GOT3 (cell line): ENCODE results near the gene GNG4.

Experiments used
- DNase-seq: peaks from one replicate; lab custom pipeline; 2025; ENCODE audit warnings: mixed read lengths; lab: John Stamatoyannopoulos, UW

GNG4 gene

DNA sequence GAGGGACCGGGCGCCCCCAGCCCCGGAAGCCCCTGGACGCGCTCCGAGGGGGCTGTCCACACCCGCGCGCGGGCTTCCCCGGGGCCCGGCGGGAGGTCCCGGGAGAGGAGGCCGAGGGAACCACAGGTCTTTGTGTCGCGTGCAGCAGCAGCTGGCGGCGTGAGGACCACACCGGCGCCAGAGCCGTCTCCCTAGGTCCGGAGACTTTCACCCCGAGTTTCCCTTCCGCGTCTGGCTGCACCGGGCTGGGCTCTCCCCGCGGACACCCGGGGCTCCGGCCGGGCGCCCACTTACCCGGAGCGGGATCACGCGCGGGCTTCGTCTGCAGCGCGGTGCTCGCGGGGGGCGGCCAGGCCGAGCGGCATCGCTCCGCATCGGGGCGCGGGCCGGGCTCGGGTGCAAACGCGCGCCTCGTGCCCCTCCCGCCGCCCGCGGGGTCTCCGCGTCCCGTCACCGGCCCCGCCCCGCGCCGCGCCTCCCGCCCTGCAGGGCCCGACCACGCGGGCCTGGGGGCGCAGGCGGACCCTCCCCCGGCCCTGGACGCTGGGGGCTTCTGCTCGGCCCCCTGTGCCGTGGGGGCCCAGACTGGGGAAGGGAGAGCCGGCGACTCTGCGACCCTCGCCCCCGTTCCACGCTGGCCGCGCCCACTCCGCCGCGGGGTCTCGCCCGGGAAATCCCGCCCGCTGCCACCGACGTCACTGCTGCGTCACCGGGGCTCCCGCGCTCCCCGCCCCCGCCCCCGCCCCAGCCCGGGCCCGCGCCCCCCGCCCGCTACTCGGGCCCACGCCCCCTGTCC lies at the start of gene GNG4:
Gene GNG4 (minus strand): TSS at position 417 of the 796 bp plus-strand sequence. CDS start 65,946 bp downstream, outside the sequence.
- DNase-seq: no peak

DNA sequence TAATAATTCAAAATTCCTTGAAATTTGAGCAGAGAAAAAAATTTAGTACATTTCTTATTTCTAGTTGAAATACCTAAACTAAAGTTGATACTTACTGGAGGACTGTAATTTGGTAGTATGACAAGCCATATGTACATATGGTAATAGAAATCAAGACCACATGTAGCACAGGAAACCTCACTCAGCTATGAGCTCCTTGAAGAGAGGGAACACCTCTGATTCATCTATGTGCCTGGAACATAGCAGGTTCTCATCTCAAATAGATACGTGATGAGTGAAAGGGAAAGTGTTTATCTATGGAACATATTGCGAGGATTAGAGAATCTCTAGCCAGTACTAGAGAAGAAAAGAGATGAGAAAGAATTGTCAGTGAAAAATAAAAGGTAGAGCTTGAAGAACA lies 47.9 kb upstream of the GNG4 start:
- DNase-seq: no peak

DNA sequence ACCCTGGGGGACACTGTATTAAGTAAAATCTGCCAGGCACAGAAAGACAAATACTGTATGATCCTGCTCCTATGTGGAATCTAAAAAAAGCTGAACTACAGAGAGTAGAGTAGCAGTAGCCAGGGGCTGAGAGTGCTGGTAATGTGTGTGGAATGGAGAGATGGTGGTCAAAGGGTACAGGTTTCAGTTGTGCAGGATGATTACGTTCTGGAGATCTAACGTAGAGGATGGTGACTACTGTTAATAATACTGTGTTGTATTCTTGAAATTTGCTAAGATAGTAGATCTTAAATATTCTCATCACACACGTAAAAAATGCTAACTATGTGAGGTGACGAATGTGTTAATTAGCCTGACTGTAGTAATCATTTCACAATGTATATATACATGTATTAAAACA lies 39.8 kb upstream of the GNG4 start:
- no peak for DNase-seq

DNA sequence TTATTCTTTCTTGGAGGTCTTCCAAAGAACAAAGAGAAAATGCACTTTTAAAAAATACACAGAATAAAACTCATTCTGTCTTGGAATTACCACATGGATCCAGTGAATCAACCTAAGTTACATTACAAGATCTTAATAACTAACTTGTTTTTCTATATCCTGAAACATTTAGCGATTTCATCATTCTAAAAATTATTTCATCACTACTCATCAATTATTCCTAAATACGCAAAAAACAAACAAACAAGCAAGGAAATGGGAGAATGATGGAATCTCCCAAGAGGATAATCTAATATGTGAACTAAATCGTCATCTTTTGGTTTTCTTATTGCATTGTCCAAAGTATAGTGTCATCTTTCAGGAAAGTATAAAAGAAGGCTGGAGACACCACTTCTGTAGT lies 38.5 kb upstream of the GNG4 start:
- DNase-seq: no peak

DNA sequence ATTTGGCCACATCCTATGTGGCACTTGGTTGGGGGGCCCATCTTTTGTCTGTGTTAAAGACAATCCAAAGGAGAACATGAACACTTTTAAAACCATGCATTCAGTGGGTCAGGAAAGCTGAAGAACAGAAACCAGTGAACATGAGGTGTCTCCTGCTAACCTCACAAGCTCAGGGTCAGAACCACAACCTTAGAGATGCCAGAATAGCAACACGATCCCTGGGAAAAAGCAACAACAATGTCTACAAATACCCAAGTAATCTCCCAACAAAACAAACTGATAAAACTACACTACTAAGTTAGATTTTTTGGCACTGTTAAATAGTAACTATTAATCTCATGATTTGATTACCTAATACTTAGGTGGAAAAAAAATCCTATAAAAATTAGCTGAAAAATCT lies 34.1 kb upstream of the GNG4 start:
- DNase-seq: no peak

DNA sequence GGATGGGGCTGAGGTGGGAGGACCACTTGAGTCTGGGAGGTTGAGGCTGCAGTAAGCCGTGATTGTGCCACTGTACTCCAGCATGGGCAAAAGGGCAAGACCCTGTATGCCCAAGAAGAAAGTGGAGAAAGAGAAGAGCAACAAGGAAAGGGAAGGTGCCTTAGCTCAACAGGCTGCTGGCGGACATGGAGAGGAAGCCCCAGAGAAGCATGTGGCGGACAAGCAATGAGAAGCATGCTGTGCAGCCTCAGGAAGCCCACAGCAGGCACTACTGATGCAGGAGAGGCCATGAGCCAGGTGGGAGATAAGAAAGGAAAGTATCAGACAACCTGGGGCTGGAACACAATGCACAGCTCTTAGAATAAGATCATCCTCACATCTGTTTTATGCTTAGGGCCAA lies 32.6 kb upstream of the GNG4 start:
- no peak for DNase-seq

DNA sequence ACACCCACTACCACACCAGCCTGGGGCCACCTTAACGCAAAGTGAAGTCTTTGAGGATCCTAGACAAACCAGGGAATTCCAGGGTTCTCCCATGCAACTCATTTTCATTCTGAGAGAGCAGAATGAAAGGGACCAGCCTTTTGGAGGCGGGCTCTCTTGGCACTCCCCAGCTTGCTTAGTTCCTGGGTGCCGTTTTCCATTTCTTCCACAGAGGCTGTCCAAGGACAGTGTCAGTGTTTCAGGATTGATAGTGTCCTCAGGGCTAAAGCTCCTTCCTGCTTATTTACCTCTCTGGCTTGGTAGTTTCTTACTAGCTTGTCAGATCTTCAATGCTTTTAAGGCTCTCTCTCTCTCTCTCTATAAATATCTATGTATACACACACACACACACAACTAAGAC lies 30.1 kb upstream of the GNG4 start:
- DNase-seq: no peak

DNA sequence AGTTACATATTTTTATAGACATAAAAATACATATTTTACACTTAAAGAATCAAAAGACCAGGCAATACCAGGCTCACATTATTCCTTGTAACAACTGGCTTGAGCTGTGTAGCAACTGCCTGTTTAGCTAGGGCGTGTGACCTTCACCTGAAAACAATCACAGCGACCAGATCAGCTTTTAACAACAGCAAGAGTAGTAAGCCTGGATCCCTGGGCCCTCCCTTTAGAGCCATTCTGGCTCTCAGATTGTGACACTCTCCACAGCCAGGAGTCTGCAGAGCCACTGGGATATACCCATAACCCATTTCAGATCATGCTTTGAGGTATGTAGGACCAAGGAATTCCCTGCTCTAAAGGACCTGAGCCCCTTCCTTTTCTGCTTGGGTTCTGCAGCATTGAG lies 29.4 kb upstream of the GNG4 start:
- DNase-seq: no peak

DNA sequence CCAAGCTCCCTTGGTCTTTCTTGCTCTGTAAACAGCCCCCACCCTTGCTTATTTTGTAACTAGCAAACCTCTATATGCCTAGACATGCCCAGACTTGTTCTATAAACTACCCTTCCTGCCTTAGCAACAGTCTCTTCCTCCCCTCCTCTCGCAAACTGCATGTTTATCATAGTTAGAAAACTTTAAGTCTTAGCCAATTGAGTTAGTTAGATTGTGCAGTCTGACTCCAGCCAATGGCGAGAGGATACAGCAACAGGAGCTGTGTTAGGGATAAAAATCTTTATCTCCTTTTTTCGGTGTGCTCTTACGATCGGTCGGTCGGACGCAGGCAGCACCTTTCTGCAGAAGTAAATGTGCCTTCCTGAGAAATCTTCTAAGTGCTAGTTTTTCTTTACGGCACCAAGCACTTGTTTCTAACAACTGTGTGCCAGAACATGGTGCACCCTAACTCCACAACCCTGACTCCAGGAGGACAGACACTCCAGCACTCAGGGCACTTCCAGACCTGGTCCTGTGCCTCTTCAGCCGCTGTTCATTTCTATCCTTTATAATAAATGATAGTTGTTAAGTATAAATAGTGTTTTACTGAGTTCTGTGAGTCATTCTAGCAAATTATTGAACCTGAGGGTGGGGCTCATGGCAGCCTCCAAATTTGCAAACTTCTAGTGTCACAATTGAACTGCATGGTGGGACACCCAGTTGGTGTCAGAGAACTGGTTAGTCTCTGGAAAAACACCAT lies 25.7 kb upstream of the GNG4 start:
- no peak for DNase-seq

DNA sequence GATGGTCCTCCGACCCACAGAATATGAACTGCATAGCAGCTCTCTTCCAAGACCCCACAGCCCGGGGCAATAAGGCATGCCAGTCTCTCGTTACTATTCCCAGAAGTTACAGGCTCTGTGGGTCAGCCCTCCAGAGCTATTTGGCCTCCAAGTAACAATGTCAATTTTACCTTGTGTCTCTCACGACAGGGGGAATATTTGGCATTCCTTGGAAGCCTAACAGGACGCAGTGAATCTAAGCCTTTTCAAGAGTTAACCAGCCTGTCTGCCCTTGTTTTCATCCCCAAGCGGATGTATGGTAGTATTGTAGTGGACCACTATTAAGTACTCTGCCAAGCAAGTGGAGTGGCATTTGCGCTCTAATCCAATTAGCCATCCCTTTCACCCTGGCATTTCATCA lies 24.4 kb upstream of the GNG4 start:
- no peak for DNase-seq

DNA sequence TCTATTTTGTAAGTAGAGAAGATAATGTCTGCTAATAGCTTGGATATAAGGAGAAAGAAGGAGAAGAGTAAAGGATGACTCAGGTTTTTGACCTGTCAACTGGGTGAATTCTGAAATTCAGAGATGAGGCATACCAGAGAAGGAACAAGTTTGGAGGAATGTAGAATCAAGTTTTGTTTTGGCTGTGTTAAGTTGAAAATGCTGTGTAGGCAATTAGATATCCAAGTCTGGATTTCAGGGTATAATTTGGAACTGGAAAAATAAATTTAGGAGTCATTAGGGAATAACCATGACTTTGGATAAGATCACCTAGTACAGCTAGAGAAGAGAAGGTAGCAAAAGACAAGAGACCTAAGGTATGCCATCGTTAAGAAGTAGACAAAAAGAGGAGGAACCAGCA lies 22.4 kb upstream of the GNG4 start:
- DNase-seq: no peak

DNA sequence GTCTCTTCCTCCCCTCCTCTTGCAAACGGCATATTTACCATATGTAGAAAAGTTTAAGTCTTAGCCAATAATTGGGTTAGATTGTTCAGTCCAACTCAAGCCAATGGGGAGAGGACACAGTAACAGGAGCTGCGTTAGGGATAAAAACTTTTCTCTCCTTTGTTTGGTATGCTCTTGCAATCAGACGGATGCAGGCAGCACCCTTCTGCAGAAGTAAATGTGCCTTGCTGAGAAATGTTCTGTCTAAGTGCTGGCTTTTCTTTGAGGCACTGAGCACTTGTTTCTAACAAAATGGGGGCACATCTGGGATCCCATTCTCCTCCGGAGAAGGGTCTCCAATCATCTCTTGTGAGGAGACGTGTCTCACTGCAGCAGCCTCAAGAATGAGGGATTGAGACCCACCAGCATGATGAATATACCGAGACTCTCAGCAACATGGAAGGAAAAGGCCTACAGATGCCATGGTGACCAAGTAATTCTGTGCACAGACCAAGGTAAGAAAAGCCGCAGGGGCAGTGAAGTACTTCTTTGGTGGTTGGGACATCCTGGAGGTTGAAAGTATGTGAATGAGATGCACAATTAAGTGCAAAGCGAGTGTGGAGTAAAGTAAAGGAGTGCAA lies 20.7 kb upstream of the GNG4 start:
- DNase-seq: no peak

DNA sequence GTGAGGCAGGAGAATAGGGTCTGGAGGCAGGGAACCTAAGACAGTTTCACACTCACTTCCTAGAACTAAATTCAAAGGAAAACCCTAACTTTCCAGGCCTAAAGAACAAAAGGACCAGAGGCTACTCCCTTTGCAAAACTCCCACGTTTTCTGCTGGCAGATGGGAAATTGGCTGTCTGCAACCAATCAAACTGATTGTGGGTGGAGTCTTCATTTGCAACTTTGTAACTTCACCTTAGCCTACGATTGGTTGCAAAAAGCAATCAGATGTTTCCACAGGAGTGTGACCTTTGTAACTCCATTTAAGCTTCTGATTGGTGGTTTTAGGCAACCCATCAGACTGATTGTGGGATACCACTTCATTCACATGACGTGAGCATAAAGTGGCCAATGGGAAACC lies 19.7 kb upstream of the GNG4 start:
- no peak for DNase-seq

DNA sequence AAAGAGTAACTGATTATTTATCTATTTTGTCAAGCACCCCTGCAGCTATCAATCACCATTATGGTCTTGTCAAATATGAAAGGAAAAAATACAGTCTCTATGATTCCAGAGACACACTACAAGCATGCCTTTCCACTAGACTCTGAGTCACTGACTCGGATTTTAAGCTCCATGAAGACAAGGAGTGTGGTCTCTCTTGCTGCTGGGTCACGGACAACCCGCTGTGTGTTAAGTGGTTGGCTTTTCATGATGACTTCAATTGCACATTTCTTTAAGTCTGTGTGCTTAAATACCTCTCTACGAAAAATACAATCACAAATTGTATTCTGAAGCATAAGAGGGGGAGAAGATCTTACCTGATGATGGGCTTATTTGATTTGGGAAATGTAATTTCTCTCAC lies 14.0 kb upstream of the GNG4 start:
- no peak for DNase-seq

DNA sequence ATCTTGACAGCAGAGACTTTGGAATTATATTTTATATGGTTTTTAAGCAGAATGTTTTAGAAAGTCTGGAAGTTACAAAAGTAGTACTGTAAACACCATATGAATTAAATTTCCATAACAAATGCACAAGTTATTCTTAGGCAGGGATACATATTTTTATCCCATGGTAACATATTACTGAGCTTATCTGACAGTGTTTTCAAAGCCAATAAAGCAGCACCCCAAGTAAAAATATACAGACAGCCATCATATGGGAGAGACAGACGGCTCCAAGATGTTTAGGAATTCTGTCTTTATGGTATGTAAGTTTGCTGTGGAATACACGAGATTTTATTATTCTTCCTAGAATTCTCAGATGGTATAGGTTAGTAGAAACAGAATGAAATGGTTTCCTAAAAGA lies 12.0 kb upstream of the GNG4 start:
- DNase-seq: no peak

DNA sequence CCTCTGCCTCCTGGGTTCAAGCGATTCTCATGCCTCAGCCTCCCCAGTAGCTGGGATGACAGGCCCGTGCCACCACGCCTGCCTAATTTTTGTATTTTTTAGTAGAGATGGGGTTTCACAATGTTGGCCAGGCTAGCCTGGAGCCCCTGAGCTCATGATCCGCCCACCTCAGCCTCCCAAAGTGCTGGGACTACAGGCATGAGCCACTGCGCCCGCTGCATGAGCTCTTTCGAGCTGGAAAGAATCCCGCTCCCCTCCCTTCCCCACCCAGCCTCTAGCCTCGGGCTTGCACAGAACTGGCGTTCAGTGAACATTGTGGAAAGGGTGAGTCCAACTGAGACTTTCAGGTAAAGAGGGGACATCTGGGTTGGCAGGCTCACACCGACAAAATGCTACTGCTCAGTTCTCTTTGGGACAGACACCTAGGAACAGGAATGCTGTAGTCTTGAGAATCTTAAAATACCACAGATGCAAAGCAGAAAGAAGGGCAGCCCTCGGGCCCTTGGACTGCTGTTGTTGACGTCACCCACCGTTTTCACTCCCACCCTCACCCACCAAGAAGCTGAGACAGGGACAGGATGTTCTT lies 9.7 kb upstream of the GNG4 start:
- no peak for DNase-seq

DNA sequence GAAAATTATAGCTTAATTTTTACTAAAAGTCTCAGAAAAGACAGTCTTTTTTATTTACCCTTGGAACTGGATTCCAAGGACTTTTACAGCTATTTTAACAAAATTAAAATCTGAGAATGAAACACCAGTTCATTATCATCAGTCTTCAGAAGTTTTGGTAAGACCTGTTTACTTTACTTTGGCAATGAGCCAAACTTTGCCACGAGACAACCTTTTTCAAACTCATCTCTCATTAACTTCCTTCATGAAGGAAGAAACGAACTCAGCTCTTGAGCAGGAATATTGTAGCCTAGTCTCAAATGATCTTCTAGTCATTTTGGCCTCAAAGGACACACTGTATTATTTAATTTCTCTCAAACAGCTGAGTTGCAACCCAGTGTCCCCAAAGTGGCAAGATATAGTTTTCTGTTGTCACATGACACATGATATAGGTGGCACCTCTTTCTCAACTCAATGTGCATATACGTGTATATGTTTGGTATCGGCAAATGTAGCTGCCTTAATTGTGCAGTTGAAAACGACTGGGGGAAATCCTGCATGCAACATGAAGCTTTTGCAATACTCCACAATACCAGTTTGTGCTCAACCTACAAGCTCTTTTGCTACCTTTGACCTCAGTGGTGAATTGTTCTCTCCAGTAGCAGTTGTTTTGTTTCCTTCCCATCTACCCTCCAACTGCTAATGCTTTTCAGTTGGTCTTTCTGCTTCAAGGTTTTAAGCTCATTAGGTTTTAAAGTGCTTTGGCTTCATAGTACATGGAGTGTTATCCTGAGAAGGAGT lies 8.4 kb upstream of the GNG4 start:
- no peak for DNase-seq

DNA sequence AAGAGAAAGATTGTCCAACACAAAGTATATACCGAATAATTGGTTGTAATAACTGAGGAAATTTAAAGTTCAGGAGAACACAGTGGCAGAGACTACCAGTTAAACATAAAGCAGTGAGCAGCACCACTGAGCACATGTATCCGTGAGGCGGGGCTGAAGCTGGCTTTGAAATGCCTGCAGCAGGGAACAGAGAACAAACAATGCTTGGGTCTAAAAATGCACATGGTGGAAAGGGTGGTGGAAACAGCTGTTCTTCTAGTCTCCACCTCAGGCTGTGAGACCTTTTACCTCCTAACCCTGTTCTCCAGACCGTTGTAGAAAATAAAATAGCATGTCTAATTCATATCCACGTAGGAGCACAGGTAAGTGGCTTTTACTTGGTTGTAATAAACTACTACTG lies 7.7 kb upstream of the GNG4 start:
- no peak for DNase-seq

DNA sequence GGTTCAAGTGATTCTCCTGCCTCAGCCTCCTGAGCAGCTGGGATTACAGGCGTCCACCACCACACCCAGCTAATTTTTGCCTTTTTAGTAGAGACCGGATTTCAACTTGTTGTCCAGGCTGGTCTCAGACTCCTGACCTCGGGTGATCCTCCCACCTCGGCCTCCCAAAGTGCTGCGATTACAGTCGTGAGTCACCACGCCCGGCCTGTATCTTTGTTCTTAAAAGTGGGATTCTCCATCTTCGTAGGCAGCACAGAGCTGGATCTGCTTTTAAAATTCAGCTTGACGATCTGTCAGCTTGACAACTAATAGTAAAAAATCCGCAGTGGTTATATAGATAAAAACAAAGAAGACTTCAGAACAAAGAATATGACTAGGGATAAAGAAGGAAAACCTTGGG lies 2.8 kb upstream of the GNG4 start:
- DNase-seq: no peak

DNA sequence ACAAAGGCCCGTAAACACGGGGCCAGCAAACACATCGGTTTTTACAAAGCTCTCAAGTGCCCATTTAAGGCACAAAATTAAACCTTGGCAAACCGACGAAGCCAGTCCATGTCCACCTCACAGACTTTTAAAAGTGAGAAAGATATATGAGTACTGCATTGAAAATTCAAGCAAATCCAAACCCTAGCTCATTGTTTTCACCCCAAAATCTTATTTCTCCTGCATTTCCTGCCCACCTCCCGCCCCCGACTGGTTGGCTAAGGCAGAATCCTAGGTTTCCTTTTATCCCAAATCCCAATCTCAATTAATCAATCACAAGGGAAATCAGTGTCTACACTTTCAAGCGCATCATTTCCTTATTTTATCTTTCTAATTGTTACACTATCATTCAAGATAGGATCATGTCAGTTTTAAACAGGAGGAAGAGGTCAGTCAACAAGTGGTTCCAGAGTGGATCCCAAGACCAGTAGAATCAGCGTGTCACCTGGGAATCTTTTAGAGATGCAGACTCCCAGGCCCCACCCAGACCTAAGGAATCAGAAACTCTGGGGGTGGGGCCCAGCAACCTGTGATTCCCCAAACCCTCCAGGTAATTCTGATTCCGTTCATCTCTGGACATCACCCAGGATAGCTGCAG lies 1.7 kb upstream of the GNG4 start:
- DNase-seq: no peak

DNA sequence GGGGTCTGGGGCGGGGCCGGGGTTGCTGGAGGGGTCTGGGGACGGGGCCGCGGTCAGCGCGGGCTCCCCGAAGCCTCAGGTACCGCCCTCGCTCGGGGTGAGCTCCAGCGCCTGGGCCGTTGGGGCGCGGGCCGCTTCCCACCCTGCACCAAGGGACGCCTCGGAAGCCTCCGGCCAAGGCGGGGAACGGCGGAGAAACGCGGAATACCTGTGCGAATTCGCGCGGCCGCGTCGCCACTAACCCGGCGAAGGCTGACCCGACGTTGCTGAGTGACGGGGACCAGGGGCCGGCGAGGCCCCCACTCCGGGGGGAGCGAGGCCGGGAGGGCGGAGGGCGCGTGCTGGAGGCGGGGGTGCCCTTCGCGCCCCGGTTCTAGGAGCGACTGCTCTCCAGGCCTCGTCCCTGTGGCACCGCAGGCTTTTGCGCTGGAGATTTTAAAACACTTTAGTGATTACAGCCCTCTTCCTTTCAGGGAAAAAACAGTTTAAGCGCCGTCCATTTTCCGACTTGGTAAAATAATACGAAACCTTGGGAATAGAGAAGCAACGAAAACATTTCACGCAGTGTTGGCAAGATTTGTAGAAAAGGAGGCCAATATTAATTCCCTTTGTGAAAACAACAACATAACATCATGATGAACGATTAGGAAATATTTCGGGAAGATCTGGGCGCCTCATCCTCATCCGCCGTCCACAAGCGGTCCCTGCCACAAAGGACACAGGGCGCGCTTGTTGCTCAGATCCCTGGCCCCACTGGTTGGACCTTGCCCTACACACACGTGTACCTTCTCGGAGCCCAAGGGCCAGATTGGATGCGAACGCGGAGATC lies 971 bp upstream of the GNG4 start:
- no peak for DNase-seq
